ENCODE results near the gene SYTL1.

SYTL1 gene

DNA sequence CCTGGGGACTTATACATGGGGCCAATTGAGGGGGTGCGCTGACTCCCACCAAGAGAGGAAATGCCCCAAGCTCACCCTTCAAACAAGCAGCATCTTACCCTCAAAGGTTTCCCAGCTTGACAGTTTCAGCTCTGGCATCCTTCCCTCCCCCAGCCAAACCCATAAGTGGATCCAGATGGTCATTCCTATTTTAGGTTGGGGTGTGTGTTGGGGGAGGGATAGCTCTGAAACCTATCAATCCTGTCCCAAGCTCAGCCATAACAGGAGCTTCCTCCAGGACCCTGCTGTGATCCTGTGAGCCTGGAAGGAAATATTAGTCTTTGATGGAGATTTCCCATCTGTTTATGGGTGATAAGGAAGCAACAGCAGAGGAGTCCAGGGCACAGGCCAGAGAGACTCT, 23.2 kb upstream of the SYTL1 start:
- DNase-seq = no peak

DNA sequence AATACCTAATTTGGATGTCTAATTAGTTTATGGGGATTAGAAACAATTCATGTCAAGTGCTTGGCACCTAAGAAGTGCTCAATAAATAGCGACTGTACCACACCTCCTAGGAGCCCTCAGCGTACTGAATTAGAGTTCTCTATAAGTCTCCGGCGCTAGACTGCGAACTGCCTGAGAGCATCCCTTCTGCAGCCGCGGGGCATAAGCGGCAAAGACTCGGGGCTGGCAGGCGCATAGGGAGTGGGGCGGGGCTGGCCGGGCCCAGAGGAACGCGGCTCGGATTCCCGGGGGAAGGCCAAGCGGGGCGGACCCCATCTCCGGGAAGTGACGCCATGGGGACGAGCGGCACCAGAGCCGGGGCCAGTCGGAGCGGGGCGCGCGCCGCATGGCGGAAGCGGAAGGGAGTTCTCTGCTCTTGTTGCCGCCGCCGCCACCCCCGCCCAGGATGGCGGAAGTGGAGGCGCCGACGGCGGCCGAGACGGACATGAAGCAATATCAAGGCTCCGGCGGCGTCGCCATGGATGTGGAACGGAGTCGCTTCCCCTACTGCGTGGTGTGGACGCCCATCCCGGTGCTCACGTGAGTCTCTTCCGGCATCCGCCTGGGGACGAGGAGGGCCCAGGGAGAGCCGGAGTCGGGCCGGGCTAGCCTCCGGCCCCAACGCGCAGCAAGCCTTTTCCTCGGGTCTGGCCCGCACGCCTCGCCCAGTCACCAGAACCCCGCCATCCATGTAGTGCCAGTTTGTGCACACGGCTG, 19.8 kb upstream of the SYTL1 start, which contains the start of gene TMEM222:
Gene TMEM222 (plus strand): TSS at position 351 of the 756 bp plus-strand sequence. CDS start 35 bp downstream, at position 386.
- DNase-seq = peak; percentile 98

DNA sequence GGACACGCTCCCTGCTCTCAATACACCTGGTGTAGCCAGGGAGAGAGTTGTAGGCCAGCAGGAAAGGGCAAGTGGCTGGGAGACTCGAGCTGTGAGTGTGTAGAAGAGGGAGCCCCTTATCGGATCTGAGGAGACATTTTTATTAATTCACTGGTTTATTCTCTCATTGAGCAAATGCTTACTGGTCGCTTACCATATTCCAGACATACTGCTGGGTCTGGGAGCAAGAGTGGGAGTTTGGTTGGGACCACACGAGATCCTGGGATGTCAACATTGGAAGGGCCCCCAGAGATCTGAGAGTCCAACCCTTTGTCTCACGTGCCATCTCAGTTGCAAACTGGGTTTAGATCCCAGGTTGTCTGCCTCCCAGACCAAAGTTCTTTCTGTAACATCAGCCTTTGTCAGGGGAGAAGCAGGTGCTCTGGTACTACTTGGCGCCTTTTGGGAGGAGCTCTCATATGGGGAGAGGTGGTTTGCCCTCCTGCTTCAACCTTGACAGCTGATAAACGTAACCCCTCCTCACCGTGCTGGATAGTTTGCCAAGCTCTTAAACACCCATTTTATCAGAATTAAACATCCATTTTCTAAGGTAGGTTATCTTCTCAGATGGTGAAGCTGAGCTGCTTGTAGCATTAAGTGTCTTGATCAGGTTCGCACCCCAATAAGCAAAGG, 19.1 kb upstream of the SYTL1 start:
- DNase-seq = peak; percentile 8

DNA sequence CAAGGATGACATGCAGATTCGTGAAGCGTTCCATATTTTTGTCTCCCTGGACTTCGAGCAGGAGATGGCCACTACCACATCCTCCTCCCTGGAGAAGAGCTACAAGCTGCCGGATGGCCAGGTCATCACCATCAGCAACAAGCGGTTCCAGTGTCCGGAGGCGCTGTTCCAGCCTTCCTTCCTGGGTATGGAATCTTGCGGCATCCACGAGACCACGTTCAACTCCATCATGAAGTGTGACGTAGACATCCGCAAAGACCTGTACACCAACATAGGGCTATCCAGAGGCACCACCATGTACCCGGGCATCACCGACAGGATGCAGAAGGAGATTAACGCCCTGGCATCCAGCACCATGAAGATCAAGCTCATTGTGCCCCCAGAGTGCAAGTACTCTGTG, 16.5 kb upstream of the SYTL1 start:
- DNase-seq = no peak

DNA sequence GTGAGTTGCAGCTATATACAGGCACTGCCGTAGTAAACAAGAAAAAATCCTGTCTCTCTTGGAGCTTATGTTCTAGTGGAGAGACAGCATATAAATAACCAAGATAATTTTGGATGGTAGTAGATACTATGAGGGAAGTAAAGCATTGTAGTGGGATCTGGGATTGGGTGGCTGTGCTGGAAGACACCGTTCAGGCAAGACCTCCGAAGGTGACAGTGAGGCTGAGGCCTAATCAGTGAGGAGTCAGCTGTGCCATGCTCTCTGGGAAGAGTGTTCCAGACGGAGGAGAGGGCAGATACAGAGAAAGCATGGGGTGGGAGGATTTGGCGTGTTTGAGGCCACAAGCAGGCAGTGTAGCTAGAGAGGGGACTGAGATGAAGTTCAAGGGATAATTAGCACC, 13.9 kb upstream of the SYTL1 start:
- DNase-seq = no peak

DNA sequence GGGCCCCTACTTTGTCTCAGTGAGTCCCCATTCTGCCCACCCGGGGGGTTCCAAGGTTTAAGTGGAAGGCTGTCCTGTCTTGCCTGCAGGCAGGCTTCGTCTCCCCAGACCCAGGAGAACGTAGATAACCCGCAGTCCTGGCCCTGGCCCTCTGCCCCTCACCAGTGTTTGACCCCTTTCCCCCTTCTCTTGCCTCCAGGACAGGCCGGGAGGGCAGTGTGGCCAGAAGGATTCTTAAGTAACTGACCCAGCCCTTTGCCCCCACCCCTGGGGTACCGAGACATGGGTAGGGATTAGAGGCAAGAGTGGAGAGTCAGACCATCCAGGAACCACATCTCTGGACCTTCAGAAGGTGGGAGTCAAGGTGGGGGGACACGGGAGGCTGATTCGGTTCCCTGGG, 11.0 kb upstream of the SYTL1 start:
- DNase-seq = no peak

DNA sequence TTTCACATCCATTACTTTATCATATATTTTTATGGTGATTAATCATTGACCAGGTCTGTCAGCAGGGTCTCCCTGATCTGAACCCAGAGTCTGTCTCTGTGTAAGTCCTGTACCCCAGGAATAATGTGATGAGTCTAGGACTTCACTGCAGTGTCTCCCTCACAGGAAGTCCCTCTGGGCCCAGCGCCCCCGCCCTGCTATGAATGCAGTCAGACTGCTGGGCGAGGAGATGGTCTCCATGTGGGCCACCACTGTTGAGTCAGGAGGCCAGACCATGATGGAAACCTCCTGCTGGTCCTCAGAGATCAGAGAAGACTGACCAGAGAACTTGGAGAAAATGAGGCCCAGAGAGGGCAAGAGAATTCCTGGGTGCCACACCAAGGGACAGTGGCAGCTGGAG, 10.4 kb upstream of the SYTL1 start:
- DNase-seq = no peak

DNA sequence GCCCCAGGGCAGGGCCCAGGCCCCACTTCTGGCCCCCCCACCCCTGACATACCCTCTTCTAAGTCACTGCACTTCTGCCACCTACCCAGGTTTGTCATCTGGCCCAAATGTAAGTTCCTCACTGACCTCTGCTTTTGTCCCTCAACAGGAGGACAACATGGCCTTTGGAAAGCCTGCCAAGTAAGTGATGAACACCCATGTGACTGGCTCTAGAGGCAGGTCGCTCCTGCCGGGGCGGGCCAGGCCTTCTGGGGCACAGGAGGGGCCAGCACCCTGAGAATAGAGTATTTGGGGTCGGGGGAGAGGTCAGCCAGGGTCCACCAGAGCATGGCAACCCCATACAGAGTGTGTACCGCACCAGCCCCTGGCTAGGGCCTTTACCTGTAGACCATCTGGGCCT, 9.9 kb upstream of the SYTL1 start:
- no peak for DNase-seq

DNA sequence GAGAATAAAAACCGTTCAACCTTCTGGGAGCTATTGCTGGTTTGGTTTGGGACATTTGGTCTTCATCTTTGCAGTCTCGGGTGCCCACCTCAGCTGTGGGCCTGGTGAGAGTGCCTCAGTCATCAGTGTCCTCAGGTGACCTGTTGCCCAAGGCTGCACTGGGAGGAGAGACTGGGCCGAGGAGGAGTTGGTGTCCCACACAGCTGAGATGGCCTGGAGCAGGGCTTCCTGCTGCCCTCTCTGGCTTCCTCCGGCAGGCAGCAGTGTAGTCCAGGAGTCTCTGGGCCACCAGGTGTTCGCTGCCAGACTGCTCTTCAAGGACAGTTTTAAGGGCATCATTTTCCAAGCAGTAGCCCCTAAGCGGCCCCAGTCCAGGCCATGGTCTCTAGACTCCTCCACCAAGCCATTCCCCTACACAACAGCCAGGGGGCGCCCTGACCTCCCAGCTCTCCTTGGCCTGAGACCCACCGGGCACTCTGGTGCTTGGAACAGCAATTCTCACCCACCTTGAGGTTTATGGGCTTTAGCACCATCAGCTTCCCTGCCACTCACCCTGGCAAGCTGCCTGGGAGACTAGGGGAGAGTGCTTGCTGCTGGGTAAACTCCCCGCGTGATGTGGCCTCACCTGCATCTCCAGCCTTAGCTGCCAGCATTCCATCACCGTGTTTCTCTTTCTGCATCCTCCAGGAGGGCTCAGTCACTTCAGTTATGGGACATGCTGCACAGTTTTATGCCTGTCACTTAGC, 9.1 kb upstream of the SYTL1 start:
- DNase-seq = peak; percentile 56

DNA sequence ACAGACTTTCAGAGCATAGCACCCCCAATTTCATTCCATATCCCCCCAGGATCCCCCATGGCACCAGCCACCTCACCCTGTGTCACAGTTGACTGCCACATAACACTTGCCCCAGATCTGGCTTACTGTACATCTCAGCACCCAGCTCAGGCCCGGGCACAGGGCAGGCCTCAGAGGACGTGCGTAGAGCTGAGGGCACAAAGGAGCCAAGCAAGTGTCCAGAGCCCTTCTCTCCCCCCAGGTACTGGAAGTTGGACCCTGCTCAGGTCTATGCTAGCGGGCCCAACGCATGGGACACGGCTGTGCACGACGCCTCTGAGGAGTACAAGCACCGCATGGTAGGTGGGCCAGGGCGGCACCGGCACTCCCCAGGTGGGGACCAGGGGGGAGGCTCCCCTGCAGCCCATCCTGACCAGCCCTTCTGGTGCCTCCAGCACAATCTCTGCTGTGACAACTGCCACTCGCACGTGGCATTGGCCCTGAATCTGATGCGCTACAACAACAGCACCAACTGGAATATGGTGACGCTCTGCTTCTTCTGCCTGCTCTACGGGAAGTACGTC, 8.0 kb upstream of the SYTL1 start:
- DNase-seq = no peak

DNA sequence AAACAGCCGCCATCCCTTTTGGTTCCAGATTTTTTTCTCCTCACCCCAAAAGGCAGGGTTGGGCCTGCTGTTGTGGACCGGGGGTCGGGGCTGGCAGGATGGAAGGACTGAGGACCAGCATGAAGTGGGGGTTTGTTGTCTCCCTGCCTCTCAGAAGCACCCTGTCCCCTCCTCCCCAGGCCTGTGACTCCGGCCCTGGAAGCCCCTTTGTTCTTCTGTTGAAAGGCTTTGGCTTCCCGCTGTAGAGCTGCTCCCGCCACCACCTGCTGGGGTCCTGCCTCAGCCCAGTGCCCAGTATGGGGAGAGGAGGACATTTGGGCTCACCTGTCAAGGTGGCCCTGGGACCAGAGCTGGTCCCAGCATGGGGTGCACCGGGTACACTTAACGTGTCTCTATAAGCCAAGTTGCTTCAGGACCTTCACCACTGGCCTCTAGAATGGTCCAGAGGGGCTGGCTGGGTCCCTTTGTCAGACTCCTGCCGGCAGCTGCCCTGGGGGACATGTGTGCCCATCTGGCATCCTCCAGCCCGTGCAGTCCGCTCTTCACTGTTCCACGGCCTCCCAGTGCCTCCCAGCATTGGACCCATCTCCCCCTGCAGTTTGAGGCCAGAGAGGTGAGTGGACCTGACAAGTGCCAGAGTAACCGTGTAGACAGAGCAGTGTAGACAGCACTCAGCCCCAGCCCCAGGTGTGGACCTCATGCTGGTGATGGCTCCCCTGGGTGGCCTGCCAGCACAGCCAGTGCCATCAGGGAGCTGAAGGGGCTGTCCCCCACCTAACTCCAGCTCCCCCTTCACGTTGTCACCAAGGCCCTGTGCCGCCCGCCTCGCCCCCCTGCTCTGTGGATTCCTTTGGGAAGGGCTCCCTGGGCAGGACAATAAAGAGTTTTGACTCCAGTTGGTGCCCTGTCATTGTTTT, 6.1 kb upstream of the SYTL1 start:
- DNase-seq = no peak

DNA sequence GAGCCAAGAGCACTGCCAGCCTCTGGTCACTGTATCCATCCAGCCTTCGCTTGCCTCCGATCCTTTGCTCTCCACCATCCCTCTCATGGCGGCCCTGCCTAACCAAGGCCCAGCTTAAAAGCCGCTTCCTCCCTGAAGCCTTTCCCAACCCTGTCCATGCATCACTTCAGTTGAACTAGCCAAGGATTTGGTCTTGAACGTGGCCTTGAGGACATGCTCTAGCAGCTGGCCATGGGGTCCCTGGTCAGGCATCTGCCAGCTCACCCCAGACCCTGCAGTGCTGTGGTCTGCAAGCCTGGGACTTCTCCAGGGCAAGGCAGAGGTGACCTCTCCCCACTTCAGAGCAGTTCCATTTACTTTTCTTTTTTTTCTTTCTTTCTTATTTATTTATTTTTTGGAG, 5.1 kb upstream of the SYTL1 start:
- DNase-seq = no peak

DNA sequence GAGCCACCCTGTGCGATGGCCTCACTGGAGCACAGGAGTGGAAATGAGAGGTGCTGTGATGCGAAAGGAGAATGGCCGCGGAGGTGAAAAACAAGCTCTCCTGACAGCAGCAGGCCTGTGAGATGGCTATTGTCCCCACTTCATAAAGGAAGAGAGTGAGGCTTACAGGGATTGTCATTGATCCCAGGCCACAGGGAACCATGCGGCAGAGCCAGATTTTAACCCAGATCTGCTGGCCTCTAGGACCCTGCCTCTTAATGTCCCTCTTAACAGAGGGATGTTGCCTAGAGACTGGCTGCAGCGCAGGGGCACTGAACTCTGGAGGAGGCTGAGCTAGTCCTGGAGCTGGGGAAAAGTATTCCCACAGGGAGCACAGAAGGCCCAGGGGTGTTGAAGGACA, 3.1 kb upstream of the SYTL1 start:
- DNase-seq = no peak

DNA sequence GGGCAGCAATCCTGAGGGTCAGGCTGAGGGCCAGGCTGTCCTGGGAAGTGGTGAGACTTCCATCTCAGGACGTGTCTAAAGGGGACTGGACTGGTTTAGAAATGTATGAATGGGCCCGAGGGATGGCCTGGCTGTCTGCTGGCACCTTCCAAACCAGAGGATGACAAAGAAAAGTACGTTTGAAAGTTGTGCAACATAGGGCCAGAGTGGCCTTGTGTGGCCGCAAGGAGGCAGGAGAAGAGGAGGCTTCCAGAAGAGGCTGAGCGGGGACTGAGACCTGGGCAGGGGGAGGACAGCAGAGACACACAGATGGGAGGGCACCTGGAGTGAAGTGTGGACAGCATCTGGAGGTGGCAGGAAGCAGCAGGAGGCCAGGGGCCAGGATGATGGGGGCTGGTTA, 2.6 kb upstream of the SYTL1 start:
- DNase-seq = no peak

DNA sequence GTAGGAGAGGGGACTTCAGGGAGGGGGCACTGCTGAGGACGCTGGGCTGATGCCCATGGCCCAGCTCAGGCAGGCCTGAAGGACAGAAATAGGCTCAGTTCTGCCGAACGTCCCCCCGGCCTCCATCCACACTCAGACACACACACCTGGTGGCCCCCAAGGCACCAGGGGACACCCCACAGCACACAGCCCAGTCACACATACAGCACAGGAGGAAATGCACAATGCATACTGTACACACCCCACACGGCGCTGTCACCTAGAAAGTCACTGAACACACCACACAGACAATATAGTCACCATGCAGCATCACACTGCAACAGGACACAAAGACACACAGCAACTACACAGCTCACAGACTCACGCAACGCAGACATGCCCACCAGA, 562 bp downstream of the SYTL1 start:
- peak; percentile 50 for DNase-seq

DNA sequence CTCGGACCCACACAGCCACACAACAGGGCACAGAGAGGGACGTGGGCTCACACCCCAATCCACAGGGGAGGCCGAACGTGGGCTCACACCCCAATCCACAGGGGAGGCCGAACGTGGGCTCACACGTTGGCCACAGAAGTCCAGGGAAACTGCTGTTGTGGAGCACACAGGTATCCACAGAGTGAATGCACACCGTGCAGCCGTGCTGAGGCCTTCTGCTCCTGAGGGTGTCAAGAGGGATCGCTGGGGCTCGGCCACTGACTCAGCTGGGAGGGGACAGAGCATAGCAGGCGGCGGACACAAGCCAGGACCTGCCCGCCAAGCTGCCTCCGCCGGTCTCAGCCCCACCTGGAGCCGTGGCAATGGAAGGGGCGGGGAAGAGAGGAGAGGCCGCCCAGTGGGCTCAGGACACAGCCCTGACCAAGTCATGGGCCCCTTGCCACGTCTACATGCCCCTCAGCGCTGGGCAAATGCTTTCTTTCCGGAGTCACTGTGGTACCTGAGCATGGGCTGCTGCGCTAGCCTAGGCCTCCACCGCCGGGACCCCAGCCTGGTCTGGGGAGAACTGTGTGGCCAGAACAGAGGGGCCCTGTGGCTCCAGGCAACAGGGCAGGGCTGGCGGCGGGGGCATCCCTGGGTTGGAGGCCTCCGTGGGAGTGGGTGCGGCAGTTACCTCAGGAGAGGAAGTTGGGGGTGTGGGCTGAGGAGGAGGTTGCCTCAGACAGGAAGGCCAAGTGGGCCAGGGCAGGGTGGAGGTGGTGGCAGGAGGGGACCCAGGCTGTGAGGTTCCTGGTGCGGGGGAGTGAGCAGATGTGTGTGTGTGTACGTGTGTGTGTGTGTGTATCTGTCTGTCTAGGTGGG, 1.2 kb downstream of the SYTL1 start:
- peak; percentile 81 for DNase-seq

DNA sequence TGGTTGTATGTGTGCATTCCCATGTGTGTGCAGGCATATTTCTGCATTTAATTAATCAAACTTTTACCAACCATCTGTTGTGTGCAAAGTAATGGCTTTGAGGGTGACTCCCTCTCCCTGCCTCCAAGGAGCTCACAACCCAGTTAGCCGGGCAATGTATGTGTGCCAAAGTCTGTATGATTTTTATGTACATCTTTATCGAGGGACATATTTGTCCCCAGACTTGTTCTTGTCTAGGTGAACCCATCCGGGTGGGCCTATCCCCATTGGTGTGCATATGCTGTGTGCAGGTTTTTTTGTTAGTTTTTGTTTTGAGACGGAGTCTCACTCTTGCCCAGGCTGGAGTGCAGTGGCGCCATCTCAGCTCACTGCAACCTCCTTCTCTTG, 1.8 kb downstream of the SYTL1 start:
- no peak for DNase-seq

DNA sequence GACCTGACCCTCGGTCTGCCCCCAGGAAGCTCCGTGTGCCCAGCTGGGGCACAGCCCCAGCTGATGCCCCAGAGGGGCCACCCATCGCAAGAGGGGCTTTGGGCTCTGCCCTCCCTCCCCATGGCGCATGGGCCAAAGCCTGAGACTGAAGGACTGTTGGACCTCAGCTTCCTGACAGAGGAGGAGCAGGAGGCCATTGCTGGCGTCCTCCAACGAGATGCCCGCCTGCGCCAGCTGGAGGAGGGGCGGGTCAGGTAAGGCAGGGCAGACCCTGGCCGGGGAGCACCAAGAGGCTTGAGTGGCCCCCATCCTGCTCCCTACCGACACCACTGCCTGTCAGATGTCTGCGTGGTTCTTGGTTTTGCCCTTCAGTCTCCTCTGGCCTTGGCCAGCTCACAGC, 3.5 kb downstream of the SYTL1 start:
- DNase-seq = no peak

DNA sequence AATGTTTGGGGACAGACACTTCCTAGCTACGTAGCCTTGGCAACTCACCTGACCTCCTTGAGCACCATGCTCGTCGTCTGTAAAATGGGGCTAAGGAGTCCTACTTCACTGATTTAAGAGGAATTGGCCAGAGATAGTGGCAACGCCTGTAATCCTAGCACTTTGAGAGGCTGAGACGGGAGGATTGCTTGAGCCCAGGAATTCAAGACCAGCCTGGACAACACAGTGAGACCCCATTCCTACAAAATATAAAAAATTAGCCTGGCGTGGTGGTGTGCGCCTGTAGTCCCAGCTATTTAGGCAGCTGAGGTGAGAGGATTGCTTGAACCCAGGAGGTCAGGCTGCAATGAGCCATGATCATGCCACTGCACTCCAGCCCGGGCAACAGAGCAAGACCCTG, 4.5 kb downstream of the SYTL1 start:
- no peak for DNase-seq

DNA sequence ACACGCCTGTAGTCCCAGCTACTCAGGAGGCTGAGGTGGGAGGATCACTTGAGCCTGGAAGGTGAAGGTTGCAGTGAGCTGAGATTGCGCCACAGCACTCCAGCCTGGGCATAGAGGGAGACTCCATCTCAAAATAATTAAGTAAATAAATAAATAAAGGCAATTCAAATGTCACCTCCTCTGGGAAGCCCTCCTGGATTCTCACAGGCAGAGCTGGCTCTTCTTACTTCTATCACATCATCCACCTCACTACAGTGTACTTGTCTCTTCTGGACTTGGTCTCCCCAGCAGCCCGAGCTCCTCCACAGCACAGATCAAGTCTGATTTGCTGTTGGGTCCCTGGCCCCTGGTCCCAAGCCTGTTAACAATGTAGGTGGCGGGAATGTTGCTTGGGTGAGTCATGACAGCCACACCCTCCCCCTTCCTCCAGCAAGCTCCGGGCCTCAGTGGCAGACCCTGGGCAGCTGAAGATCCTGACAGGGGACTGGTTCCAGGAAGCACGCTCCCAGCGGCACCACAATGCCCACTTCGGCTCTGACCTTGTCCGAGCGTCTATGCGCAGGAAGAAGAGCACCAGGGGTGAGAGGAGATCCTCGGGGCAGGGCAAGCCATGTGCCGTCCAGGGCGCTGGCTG, 5.3 kb downstream of the SYTL1 start:
- no peak for DNase-seq

All from activated CD4-positive, alpha-beta T cell treated with anti-CD3 and anti-CD28 coated beads, Interleukin-2, Interleukin-6, amounts not matched to agents 100 ng/mL and 50 ng/mL, durations not matched to agents 16 hours and 8 hours (primary cell).